GM21390 (cell line): Measurements from ENCODE around the gene NKD1.

Source experiments
- ATAC-seq: cut with Tn5 transposase; IDR thresholded peaks from one replicate; pipeline ENCODE4 v1.9.1; 2021; ENCODE audit not compliant: unreplicated experiment

NKD1 gene

DNA sequence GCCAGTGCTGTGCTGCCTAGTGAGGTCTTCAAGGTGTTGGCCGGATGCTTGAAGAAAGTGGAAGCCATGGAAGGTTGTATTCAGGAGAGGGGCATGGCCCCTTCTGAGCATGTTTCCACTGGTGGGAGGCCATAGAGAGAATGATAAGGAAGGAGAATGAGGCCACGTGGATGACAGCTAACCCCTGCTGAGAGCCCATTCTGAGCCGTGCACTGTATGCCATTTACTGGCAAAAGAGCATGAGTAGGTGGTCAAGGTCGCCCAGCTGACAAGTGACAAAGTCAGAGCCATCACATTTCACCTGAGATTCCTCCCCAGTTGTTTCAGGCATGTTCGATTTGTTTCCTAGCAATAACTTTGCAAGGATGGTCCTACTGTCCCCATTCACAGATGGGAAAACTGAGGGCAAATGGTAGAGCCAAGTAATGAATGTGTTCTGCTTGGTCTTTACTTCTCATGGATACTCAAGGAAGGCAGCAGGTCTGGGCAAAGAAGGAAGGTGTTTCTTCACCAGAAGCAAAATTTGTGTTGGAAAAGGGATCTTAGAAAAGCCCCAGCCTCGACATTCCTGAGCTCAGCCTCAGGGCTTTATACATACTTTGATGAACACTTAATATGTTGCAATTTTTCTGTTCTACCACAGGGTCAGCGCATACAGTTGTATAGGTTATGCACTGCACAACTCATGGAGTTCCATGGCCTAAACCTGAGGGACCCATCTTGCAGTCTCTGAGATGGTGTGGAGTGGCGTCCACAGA lies 10.5 kb upstream of the NKD1 start:
- no peak for ATAC-seq

DNA sequence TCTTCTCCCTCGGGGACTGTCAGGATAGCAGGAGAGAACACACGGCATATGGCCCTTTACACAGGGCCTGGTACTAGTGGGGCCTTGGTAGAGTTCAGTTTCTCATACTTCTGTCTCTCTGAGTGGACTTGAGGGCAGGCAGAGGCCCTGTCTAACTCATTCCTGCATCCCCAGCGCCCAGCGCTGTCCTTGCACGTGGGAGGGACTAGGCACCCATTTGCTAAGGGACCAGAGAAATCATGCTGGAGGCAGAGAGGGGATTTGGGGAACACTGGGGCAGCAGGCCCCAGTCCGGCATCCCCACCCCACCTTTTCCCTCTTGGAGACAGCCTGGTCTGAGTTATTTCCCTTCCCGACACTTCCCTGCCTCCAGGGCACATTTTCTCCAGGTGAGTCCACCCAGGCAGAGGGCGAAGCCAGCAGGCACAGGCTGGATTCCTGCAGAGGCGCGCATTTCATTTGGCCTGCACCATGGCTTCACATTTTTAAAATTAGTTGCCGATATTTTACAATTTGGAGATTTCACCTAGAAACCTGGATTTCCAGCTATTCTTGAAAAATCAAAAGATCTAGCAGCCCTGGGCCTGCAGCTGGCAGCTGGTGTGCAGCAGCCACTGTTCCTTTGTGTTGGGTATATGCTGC lies 9.7 kb upstream of the NKD1 start:
- no peak for ATAC-seq

DNA sequence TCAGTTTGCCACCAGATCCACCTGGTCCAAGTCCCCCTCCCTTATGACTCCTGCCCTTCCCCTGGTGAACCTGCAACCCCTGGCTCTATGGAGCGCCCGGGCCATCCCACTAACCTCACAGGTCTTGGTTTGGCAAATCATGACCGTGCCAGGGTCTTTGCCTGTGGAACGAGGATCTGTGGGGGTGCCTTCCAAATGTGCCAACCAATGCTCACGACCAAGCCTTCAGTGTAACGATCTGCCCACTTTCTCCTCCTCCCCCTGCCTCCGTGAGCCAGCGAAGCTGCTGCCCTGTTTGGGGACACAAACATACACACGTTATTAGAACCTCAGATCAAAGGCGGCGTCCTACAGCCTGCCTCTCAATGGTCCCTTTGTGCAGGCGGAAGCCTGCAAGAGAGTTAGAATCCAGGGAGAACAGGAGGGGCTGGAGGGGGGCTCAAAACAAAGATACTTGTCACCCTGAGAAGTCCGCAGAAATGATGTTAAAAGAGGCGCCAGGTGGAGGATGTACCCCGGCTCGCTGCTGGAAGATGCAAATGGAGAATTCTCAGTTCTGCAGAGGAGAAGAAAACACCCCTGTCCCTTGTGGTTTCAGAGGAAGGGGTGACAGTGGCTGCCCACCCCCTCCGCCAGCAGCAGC lies 9.0 kb upstream of the NKD1 start:
- no peak for ATAC-seq

DNA sequence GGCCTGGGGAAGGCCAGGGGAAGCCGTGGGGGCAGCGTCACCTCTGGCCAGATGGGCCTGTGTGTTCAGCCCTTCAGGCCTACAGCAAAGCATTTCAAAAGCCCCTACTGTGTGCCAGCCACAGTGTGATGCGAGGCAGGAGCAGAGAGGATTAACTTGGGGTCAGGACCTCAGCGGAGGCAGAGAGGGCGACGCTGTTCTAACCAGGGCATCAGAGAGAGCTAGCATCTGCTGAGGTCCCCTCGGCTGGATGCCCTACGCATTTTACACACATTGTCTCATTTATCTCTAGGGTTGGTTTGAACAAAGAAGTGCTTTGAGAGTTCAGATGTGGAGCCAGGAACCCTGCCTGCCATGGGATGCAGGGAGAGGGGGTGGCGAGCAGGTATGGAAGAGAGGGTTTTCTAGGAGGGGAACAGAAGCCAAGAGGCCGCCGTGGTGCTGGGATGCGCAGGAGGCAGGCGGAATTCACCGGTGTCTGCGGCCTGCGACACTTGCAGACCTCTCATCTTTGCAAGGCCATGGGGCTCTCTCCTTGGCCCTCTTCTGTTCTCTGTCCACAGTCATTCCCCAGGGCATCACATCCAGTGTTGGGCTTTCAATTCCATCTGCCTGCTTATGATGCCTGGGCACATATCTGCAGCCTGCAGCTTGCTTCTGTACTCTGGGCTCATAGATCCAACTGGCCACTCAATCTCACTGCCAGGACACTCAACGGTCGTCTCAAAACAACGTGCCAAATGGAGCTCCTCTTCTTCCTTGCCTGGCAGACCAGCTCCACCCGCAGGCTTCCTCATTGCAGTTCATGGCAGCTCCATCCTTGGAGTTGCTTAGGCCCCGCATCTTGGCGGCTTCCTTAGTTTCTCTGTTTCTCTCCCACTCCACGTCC lies 8.1 kb upstream of the NKD1 start:
- no peak for ATAC-seq

DNA sequence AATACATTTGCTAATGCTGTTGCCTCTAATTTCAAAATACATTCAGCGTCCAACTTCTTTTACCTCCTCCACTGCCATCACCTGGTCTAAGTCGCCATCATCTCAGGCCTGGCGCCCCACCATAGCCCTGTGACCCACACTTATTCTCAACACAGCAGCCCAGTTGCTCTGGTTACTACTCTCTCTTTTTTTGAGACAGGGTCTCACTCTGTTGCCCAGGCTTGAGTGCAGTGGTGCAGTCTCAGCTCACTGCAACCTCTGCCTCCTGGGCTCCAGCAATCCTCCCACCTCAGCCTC lies 7.5 kb upstream of the NKD1 start:
- no peak for ATAC-seq

DNA sequence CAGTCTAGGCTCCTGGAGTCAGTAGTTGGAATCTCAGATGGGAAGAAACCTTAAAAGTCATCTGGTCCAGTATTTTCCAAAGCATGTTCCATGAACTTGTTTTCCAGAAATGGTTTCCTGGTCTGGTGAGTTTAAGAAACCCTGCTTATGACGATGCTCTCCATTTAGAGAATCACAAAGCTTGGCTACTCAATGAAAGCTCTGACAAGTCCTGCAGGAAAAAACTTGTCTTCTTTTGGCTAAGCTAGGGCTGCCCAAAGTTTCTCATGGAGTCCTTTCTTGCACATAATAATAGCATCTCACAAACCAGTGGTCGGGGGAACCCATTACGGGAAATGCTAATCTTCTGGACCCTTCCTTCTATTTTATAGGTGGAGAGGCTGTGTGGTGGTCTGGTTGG lies 5.5 kb upstream of the NKD1 start:
- ATAC-seq = no peak

DNA sequence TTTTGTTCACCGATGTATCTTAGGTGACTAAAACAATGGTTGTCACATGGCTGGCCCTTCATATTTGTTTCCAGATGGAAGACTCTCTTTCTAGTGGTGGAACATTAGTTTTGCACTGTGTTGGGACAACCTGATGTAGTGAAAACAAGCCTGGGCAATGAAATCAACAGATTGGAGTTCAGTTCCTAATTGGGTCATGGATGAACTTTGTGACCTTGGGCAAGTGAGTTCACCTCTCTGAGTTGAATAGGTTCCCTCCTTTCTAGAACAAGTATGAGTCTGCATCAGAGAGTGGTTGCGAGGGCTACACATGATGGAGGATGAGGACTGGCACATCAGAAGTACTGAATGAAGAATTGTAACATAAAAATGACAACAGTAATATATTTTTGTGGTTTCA lies 2.1 kb upstream of the NKD1 start:
- ATAC-seq = no peak

DNA sequence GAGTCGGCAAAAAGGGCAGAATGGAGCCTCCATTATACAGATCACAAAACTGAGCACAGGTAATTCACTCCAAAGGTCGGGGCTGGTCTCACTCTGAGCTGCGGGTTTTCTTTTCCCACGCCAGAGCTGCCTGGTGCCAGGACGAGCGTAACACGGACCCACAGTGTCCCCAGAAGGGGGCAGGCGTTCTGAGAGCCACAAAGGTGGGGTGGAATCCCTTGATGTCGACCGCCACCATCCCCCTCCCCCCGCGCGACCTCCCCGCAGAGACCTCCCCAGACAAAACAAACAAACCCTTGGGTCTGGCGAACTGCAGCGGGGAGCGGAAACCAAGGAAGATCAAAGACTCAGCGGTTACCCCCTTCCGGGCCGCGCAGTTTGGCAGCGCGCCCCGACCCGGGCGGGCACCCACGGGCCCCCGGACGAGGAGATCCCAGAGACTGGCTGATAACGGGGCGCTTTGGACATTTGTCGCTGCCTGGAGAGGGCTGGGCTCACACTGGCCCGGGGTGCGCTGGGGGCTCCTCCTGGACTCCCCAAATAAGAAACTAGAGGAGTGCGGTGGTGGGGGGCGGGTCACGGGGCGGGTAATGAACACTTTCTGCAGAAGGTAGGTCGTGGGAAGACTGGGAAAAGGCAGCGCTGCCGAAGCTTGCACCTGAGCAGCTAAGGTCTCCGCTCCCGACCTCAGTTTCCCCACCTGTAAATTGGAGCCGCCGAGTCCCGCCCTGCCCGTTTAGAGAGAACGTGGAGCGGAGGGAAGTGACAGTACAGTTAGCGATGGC lies 664 bp upstream of the NKD1 start:
- no peak for ATAC-seq

DNA sequence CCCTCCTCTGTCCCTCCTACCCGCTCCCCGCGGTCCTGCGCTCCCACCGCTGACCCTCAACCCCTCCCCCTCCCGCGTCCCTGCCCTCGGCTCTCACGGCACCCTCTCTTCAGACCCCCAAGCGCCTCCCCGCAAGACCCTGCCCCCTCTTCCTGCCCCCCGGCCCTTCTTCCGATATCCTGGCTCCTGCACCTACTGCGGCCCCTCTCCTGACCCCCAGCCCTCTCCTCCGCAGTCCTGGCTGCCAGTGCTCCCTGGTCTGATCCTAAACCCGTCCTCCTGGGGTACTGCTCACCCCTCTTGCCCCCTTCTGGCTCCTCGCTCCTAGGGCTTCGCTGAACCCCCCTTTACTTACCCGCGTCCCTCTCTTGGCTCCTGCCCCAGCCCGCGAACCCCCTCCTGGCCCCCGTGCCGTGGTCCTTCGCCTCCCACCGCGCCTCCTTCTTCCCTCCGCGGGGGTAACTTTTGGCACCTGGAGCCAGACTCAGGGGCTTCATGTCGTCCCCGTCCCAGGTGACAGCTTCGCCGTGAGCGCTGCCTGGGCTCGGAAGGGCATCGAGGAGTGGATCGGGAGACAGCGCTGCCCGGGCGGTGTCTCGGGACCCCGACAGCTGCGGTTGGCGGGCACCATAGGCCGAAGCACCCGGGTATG lies 839 bp downstream of the NKD1 start:
- ATAC-seq = no peak

DNA sequence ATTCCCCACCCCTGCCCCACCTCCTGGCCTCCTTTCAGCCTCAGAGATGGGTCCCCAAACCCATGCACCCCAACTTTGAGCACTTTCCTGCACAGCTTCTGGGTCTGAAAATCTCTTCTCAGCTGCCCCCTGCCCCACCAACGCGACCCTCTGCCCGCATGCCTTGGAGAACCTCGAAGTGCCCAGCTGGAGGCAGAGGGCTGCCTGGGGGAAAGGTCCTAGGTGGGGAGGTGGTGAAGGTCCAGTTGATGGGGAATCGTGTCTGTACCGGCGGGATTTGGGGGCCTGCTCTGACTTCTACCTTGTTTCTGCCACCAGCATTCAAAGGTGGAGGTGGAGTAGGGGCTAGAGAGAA lies 1.3 kb downstream of the NKD1 start:
- no peak for ATAC-seq

DNA sequence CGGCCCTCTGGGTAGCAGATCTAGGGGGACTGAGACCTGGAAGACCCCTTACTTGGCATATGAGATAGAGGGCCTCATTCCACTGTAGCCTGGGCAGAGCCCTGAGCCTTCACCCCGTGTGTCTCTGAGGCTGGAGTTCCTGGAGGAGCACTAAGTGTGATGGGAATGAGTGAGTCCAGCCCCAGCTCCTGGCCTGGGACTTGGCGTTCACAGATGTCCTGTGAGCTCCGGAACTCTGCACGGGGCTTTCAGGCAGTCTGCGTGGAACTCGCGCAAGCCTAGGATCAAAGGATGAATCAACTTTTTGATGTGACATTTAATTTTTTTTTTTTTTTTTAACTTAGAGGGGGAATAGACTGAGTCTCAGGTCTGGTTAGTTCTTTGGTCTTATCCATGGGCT lies 1.8 kb downstream of the NKD1 start:
- no peak for ATAC-seq

DNA sequence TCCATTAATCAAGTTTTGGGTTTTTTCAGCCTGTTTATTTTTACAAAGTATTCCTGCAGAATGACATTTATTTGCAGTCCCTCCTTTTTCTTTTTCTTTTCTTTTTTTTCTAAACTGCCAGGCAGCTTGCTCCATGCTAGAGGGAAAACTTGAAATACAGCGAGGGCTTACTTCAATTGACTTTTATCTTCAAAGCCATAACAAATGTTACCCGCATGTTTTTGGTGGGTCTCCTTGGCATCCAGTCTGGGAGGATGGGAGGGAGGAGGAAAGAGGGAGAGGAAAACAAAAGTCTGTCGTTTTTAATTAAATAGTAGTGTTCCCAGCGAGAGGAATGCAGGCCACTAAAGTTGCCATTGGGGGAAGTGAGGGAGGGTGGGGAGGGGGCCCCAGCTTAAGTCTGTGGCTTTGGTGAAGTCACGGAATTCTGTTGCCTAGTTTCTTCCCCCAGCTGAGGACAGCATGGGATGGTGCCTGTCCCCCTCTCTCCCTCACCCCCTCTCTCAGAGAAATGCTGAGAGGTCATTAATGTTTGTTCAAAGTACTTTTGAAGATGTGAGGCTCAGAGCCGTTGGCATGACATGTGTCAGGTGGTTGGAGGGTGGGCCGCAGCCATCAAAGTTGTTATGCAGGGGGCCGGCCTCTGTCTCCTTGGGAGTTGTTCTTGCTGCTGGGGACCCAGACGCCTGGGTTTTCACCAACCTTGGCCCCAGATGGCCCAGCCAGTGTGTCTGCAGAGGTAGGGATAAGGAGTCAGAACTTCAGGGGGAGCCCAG lies 2.9 kb downstream of the NKD1 start:
- ATAC-seq = no peak

DNA sequence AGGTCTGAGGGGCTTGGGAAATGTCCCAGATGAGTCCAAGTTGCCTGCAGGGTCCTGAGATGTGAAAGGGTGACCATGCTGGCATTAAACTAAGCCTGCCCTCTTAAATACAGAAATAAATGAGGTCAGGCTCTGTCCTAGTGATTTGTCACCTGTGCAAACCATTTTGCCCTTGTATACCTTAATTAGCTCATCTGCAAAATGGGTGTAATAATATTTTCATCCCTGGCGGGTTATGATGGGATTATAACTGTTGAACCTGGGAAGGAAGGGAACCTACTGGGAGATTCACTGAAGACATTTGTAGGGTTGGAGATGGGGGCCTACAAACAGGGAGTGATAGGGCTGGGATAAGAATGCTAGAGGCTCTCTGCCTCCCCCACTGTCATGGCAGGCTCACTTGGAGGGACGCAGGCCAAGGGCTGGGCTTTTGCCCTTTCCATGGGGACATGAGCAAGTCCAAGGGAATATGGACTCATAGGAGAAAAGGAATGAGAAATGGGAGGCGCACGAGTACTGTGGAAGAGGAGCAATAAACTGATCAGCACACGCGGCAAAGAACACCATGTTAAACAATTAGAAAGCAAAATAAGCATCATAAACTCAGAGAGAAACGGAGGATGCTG lies 4.4 kb downstream of the NKD1 start:
- ATAC-seq = no peak

DNA sequence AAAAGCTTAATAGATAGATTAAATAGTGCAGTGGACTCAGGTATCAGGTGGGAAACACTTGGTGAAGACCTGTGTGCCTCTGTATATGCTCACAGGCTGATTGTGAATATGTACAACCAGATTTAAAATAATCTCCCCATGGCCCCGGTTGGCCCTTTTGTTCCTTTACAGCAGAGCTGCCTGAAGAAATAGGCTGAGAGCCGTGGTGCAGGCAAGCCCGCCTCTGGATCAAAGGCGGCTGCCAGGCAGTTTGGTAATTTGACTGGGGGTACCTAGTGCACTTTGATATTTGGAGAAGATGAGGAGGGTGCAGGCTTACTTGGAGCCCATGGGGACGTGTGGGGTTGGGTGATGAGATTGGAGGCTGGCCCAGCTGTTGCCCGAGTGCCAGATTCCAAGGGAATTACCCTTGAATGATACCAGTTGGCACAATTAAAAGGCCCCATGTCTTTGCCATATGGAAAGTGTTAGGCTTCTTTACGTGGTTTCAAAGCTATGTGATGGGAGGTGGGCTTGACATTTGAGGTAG lies 5.0 kb downstream of the NKD1 start:
- no peak for ATAC-seq

DNA sequence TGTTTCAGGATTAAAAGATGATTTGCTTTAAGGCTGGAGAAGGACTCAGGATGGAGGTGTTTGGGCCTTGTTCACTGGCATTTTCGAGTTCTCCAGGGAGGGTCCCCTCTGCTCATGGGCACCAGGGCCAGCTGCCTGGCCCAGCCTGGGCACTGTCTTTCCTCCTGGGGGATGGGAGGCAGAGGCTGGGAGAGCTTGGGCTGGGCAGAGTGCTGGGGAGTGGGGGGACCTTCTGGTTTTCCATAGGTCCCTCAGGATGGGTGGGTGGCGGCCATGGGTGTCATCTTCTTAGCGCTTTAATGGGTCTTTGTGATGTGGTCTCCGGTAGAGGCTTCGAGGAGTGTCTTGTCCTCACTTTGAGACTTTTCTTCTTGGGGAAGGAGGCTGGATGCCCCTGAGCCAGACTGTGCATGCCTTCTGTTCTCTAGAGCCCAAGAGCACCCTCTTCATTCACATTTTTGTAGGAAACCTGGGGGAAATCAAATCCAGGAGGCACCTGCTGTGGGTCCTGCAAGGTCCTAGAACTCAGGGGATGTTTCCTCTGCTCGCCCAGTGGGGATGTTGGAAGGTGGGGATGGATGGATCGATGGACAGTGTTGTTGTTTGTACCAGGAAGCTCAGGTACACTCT lies 5.7 kb downstream of the NKD1 start:
- no peak for ATAC-seq

DNA sequence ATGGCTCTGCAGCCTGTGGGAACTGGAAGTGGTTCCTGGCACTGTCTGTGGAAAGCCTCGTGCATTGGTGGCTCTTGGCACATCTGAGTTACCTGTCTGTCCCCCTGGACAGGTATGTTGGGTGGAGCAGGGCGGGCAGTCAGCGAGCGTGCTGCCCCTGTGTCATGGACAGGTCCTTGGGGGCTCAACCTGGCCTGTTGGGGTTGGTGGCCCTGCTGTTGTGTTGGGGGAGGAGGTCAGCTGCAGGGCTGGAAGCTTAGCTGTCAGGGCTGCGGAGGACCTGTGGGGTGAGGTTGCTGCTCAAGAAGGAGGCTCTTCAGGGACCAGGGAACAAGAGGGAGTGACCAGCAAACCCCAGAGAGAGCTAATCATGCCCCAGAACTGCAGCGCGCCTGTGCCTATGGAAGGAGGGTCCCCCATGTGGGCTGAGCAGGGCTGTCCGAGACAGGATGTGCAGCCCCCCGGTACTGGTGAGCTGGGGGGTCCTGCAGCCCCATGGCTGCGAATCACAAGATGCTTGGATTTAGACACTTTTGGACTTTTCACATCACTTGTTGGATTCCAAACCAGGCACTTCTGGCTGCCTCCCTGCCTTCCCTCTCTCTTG lies 7.2 kb downstream of the NKD1 start:
- ATAC-seq = no peak

DNA sequence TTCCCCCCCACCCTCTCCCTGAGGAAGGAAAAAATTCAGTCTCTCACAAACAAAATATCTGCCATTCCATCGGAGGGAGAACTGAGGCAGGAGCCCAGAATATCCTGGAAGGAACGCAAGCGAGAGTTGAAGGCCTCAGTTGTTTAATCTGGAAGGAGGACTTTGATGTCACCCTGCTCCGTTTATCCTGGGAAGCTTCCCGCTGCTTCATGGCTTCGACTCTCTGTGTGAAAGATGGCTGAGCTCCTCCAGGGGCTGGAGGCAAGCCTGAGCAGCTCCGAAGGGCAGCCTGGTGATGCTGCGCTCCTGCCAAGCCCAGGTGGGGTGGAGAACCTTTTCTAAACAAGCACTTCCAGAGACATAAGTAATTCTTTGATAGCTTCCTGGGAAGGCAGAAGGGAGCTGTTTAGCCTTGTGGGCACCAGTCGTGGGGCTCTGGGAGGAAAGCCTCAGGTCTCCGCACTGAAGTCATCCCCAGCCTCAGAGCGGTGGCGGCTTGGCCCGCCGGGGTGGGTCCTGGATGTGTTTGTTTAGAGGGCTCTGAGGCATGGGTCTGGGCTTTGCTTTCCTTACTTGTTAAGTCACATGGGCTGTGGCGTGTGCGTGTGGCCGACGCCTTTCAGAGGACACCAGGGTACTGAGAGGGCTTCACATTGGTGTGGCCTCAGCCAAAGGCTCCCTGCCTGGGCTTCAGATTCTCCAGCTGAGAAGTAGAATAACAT lies 7.9 kb downstream of the NKD1 start:
- no peak for ATAC-seq
